ENCODE results near the gene FGD5.

The FGD5 gene

GRCh38 chr3:14832975-14833722 is 14.4 kb downstream of the FGD5 start:
- no peak for DNase-seq

DNA sequence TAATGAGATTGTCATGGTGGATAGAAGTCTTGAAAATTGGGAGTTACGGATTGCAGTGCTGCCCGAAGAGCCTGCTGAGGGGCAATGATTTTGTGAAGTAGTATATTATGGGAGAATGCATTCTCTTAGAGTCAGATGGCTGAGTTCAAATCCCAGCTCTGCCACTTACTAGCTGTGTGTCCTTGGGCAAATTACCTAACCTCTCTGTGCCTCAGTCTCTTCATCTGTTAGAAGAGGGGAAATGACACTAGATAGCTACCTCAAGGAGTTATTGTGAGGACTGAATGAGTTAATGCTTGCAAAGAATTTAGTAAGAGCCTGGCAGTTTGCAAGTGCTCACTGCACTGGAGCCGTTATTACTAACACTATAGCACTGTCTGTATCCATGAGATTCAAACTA is 15.4 kb downstream of the FGD5 start:
- DNase-seq = no peak

- DNase-seq = no peak
These were observed 16.2 kb downstream of the FGD5 start for GRCh38 chr3:14834807-14835466.

GRCh38 chr3:14836049-14836468 is 17.3 kb downstream of the FGD5 start:
- no peak for DNase-seq

DNA sequence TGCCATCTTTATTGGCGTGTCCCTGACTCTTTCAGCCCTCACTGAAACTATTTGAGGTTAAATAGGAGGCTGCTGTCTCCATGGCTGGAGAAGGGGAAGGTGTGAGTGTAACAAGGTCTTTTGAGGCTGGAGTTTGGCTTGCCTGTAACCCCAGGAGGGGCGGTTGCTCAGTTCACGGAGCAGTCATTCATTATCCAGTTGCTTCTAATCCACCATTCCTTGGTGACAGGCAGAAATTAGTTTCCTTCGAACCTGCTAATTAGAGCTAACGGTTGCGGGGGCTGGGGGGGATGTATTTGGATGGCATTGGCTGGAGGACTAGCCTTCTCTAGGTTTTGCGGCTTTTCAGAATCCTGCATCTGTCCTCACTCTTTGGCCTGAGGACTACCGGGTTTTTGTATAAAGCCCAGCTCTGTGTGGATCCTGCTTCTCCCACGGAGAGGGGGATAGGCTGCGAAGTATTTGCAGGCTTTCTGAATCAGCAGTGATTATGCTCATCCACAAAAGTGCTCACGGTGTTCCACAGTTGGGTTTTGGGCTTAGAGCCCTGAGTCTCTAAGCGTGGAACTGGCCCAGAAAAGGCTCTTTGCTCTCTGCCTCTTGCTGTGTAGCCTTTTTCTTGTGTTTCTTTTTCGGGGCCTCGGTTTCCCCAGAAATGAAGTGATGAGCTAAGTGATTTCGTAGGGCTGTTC is 18.6 kb downstream of the FGD5 start:
- DNase-seq = no peak

DNA sequence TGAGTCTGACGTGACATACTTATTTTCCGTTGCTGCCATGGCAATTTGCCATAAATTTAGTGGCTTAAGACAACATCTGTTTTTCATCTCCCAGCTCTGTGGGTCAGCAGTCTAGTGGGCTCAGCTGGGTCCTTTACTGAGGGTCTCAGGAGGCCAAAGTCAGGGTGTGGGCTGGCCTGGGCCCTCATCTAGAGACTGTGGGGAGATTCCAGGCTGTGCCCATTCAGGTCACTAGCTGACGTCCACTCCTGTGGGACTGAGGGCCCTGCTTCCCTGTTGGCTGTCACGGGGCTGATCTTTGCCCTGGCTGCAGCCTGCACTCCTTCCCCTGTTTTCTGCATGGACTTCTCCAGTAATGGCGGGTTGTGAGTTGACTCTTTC is 19.1 kb downstream of the FGD5 start:
- no peak for DNase-seq

DNA sequence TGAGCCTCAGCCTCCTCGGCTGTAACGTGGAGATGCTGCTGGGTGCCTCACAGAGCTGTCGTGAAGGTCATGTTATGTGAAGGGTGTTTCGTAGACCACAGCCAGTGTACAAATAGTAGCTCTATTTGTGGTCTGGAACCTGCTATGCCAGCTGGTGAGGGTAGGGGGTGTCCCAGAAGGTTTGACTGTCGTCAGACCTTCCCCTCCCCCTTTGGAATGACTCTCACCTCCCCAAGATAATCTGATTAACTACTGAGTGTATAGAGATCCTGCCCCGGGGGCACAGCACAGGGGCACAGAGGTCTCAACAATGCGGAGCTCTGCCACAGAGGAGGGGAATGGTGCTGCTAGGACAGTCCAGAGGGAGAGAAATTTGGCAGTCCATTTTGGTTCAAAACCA is 20.5 kb downstream of the FGD5 start:
- no peak for DNase-seq

- no peak for DNase-seq
These were observed 23.1 kb downstream of the FGD5 start for GRCh38 chr3:14841836-14842235.

DNA sequence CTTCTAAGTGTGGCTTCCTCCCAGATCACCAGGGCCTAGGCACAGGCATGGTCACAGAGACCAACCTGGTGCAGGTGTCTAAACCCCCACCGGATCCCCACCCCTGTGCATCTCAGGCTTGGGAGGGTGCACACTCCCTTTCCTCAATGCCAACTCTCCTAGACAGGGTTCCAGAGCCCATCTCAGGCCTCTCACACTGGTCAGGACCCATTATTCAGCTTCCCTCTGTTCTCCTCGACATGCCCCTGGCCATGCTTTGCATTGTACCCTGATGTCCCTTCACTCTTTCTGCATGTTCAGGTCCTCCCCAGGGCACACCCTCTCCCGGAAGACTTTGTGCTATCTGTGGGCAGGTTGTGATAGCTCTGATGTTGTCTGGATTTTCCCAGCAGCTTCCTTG is 23.5 kb downstream of the FGD5 start:
- DNase-seq = no peak

- no peak for DNase-seq
These were observed 24.6 kb downstream of the FGD5 start for GRCh38 chr3:14843321-14843720.

DNA sequence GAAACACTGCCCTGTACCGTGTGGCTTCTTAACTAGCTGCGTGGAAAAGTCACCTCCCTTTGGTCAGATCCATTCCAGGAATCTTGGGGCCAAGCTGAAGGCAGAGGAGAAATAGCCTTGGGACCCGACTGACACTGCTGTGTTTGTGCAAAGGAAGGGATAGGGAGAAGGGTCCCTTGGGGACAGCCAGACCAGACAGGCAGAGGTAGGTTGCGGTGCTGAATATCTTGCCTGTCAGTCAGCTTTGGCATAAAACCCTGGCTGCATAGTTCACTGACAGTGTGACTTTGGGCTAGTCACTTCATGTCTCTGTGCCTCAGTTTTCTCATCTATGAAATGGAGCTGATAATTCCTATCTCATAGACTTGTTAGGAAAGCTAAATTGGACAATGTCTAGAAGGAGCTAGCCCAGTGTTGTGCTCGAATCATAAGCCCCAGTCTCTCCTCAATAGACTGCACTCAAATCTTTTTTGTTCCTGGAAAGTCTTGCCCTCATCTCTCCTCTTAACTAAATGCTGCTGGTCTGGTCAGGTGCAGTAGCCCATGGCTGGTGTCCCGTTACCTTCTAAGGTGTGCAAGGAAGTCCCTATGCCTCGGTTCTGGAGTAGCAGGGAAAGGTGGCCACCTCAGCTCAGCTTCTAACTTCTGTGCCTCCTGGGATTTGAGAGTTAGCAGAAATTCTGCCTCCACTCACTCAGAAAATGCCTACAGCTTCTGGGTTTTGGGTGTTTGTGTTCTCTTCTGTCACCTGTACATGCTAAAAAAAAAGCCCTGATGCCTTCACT is 25.8 kb downstream of the FGD5 start:
- DNase-seq = no peak

DNA sequence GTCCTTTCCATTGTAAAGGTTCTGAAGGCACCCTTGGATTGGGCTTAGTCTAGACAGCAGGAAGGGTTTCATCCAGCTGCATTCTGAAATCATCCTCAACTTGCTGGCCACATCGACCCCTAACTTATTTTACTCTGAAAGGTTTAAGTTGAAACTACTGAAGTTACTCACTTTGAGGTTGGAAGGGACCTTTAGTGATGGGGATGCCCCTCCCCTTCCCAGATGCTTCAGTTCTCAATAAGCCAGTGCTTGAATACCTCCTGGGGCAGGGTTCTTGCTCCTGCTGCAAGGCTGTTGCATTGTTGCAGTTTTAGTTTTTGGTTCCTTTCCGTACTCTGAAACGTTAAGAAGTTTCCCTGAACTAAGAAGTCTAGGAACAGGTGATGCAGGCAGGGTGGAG is 26.4 kb downstream of the FGD5 start:
- DNase-seq = no peak

- no peak for DNase-seq
These were observed 27.1 kb downstream of the FGD5 start for GRCh38 chr3:14845826-14846225.

- DNase-seq = no peak
These were observed 27.6 kb downstream of the FGD5 start for GRCh38 chr3:14846226-14846880.

GRCh38 chr3:14847613-14848541 is 29.1 kb downstream of the FGD5 start:
- no peak for DNase-seq

DNA sequence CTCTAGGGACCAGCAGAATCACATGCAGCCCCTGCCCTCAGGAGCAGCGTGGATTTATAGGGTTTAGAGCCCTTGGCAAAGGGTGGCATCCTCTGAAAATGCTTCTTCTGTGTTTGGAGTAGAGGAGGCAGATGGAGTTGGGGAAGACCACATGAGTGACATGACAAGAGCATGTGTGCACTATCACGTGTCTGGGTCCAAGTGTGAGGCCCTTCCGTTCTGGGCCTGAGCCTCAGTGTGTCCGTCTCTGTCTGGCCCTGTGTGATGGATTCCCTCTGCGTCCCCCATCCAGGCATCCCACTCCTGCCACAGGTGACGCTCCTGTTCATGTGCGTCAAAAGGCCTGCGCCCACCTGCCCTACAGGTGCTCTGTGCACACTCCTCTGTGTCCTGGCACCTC is 30.1 kb downstream of the FGD5 start:
- DNase-seq = no peak

- DNase-seq = no peak
These were observed 31.0 kb downstream of the FGD5 start for GRCh38 chr3:14849638-14850230.

GRCh38 chr3:14852058-14852594 is 33.4 kb downstream of the FGD5 start:
- no peak for DNase-seq

GRCh38 chr3:14852717-14853116 is 34.0 kb downstream of the FGD5 start:
- DNase-seq = no peak

DNA sequence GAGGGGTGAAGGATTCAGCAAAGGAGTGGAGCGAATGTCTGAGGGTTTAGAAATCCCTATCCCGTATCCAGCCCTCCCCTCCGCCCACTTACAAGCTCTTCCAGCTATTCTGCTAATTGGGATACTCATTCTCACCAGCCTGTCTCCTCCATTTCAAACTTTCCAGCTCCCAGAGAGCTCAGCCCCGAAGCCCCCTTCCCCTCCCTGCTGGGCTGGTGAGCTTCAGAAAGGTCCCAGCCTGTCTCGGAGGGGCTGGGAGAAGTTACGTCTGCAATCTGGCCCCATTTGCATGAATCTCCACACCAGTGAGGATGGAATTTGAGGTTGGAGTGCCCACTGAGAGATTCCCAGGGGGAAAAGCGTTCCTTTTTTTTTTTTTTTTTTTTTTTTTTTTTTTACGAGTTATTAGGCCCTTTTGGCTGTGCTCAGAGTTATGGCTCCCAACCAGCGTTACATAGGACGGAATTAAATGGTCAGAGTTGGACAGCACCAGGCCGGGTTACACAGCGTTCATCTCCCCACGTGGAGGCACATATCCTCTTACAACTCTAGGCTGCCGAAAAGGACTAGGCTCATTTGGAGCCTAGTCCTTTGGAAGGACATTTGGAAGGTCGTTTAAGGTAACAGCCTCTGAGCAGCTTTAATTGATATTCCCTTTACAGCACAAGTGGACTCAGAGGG is 34.6 kb downstream of the FGD5 start:
- DNase-seq = no peak

Data from NCI-H446 (cell line).